HL-60 (cell line): ENCODE data around the gene DAP3.

Experiments
- DNase-seq, 2 experiments: peaks; one replicate each; pipeline ENCODE4 v3.0.0-alpha.2; 2010 to 2020; ENCODE audit warnings: low read depth in 1 of 2, low spot score in 1 of 2
- H3K27ac ChIP-seq: fragments of 250-450 bp; sonication (Bioruptor Pico); replicated peaks from 2 replicates; pipeline ENCODE4 v1.5.1; 2020; ENCODE audit warnings: mild to moderate bottlenecking, moderate library complexity
- H3K27me3 ChIP-seq: fragments of 250-450 bp; sonication (Bioruptor Pico); 2 replicates; pipeline ENCODE4 v1.5.1; 2021; ENCODE audit warnings: mild to moderate bottlenecking, moderate library complexity; ENCODE audit not compliant: insufficient read depth, poor library complexity, severe bottlenecking
- H3K4me3 ChIP-seq: replicated peaks from 2 replicates; pipeline ENCODE4 v1.5.1; 2011; ENCODE audit warnings: mild to moderate bottlenecking, control low read depth, low read length; ENCODE audit not compliant: insufficient read depth
- GABPA ChIP-seq: IDR thresholded peaks from 2 replicates; pipeline ENCODE4 v1.6.1; 2012; ENCODE audit warnings: low read depth
- POLR2AphosphoS5 ChIP-seq: IDR thresholded peaks from 2 replicates; pipeline ENCODE4 v1.6.1; 2012; ENCODE audit warnings: low read depth
- SPI1 ChIP-seq: IDR thresholded peaks from 2 replicates; pipeline ENCODE4 v1.6.1; 2012; ENCODE audit warnings: low read depth, mild to moderate bottlenecking, borderline replicate concordance
- TF ChIP-seq, protein P1 (sequence below): IDR thresholded peaks from 2 replicates; pipeline ENCODE4 v1.6.1; 2012; ENCODE audit warnings: low read depth; ENCODE audit not compliant: insufficient replicate concordance
- TF ChIP-seq, protein P2 (sequence below): IDR thresholded peaks from one replicate; pipeline ENCODE4 v1.5.1; 2011; ENCODE audit warnings: low read length, control low read depth, inconsistent platforms; ENCODE audit not compliant: insufficient read depth

DAP3 gene

DNA sequence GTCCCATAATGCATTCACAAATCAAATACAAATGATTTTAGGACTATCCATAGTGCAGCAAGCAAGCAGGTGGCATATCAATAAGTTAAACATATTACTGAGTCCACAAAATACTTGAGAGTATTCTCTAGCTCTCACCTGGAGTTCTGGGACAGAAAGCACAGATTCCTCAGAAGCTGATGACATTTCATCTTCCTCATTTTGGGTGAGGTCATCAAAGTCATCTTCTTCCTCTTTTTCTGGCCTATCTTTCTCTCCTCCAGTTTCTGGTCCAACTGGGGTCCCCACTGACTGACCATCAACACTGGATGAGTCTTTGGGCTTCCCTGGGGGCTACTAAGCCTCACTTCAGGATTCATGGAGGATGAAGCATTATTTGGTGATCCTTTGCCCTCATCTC is 39.2 kb upstream of the DAP3 start:
- Histone ChIP-seq H3K27ac (no peak overlapping the region), H3K4me3 (no peak overlapping the region), H3K27me3 (no peaks in the 10 kb centered on the region)
- TF ChIP-seq SPI1 (peak; percentile 61; the same call in 1 of the 2 replicates), POLR2AphosphoS5 (no peak)
- DNase-seq, result peak in 1 of 2 experiments; percentile 23

DNA sequence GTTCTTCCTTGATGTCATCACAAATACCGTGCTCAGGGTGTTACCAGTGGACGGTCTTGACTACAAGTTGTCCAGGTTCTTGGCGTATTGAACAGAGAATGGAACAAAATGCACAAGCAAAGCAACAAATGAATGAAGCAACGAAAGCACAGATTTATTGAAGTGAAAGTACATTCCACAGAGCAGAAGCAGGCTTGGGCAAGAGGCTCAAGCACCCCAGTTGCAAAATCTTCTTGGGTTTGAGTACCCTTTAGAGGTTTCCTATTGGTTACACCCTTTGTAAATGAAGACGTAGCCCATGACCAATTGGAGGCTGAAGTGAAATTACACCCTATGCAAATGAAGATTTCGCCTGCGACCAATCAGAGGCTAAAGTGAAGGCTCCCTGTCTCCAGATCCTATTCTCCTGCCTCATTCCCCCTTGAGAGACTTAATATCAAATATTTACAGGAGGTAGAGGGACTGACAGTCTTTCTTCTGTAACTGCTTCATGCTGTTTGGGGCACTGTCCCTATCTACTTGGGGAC is 38.6 kb upstream of the DAP3 start:
- no peak for TF ChIP-seq POLR2AphosphoS5
- TF ChIP-seq, protein P1, sequence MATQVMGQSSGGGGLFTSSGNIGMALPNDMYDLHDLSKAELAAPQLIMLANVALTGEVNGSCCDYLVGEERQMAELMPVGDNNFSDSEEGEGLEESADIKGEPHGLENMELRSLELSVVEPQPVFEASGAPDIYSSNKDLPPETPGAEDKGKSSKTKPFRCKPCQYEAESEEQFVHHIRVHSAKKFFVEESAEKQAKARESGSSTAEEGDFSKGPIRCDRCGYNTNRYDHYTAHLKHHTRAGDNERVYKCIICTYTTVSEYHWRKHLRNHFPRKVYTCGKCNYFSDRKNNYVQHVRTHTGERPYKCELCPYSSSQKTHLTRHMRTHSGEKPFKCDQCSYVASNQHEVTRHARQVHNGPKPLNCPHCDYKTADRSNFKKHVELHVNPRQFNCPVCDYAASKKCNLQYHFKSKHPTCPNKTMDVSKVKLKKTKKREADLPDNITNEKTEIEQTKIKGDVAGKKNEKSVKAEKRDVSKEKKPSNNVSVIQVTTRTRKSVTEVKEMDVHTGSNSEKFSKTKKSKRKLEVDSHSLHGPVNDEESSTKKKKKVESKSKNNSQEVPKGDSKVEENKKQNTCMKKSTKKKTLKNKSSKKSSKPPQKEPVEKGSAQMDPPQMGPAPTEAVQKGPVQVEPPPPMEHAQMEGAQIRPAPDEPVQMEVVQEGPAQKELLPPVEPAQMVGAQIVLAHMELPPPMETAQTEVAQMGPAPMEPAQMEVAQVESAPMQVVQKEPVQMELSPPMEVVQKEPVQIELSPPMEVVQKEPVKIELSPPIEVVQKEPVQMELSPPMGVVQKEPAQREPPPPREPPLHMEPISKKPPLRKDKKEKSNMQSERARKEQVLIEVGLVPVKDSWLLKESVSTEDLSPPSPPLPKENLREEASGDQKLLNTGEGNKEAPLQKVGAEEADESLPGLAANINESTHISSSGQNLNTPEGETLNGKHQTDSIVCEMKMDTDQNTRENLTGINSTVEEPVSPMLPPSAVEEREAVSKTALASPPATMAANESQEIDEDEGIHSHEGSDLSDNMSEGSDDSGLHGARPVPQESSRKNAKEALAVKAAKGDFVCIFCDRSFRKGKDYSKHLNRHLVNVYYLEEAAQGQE, result no peak
- TF ChIP-seq, protein P2, sequence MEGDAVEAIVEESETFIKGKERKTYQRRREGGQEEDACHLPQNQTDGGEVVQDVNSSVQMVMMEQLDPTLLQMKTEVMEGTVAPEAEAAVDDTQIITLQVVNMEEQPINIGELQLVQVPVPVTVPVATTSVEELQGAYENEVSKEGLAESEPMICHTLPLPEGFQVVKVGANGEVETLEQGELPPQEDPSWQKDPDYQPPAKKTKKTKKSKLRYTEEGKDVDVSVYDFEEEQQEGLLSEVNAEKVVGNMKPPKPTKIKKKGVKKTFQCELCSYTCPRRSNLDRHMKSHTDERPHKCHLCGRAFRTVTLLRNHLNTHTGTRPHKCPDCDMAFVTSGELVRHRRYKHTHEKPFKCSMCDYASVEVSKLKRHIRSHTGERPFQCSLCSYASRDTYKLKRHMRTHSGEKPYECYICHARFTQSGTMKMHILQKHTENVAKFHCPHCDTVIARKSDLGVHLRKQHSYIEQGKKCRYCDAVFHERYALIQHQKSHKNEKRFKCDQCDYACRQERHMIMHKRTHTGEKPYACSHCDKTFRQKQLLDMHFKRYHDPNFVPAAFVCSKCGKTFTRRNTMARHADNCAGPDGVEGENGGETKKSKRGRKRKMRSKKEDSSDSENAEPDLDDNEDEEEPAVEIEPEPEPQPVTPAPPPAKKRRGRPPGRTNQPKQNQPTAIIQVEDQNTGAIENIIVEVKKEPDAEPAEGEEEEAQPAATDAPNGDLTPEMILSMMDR, result no peak
- no peak for TF ChIP-seq SPI1
- TF ChIP-seq GABPA, result no peak
- no peaks in the 10 kb centered on the region for H3K27me3 ChIP-seq
- H3K4me3 ChIP-seq, result no peak overlapping the region
- no peak overlapping the region for H3K27ac ChIP-seq
- DNase-seq, result no peak

DNA sequence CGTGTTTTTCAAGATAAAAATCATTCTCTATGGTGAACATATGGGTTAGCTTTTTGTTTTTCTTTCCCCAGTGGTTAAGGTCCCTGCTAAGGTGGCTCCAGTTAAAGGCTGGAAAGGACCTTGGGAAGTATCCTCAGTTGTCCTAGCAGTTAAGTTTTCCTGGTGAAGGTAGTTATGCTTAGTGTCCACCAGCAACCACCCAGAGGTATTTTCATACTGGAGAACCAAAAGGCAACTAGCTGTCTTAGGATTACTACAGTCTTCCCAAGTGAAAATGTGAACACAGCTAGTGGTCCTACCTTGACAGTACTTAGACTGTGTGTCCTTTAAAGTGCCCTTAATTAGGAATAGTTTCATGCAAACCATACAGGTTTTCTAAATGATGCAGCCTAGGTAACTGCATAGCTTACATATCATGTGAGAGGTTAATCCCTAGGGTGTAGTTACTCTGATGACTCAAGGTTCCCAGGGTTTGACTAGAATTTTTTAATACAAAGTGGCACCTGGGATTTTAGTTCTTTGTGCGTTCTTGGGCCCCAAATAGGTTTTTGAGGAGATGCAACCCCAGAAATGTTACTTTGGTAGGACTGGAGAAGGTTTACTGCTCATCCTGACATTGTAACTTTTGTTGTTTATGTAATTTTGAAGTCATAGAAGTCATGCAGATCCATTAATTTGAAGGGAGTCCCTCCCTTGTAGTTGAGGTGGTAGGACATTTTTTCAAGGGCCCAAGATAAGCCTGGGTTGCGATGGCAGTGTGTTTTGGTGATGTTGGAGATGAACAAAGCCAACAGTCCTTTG is 36.8 kb upstream of the DAP3 start:
- no peak overlapping the region for H3K4me3 ChIP-seq
- TF ChIP-seq POLR2AphosphoS5 (no peak), SPI1 (no peak), GABPA (no peak)
- TF ChIP-seq, protein P1, result no peak
- TF ChIP-seq, protein P2, result no peak
- H3K27ac ChIP-seq, result no peak overlapping the region
- DNase-seq, result no peak
- no peaks in the 10 kb centered on the region for H3K27me3 ChIP-seq

DNA sequence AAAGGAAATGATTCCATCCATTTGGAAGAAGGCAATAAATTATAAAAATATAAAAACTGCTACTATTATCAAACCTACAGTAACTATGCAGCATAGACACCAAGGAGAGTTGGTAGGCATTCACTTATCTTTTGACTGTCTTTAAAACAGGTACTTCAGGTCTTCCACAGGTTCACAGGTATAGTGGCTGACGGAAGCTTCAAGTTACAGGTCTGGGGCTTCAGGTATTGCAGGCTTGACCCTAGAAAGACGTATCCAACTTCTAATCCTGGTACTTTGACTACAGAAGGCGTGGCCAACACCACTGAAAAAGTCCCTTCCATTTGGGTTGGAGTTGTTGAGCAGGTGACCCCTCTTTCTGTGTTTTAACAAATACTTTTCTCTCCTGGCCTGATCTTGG is 35.9 kb upstream of the DAP3 start:
- H3K27me3 ChIP-seq, result no peaks in the 10 kb centered on the region
- DNase-seq, result no peak
- no peak overlapping the region for H3K4me3 ChIP-seq
- no peak overlapping the region for H3K27ac ChIP-seq
- TF ChIP-seq, protein P1, result no peak
- TF ChIP-seq GABPA, result no peak
- no peak for TF ChIP-seq SPI1
- TF ChIP-seq, protein P2, result no peak
- no peak for TF ChIP-seq POLR2AphosphoS5
